Kidney capillary endothelial cell (primary cell): ENCODE data around the gene DDX55.

Experiments
- DNase-seq: peaks from one replicate; pipeline ENCODE4 v3.0.0-alpha.2; 2018; ENCODE audit warnings: low spot score

Gene DDX55

DNA sequence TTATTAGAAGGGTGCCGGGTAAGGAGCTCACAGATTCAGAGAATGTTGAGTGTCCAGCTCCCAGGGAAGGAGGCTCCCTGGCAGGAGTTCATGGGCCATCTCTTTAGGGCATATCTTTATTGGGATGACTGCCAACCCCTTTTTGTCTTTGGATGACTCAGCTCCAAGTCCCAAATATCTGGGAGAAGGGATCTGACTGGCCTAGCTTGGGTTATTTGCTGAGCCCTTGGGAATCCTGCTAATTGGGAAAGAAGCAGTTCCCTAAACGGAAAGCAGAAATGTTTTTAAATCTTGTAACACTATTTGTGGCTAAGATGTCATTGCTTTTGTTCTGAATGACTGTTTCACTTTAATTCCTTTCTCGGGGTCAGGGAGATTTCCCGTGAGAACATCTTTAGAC lies 12.6 kb downstream of the DDX55 start:
- DNase-seq, result no peak

DNA sequence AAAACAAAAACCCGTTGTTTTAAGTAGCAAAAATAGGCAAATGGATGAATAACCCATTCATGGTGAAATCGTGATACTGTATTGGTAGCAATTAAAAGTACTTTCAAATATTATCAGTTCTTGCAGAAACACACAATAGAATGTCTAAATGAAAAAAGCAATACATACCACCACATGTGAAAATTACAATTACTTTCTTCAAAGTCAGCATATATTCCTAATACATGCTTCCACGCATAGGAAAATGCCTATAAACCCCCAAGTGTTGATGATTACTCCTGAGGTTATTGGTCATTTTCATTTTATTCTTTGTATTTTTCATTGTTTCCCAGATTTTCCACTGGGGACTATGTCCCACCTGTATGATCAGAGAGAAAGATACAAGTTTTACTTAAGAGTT lies 15.2 kb downstream of the DDX55 start:
- DNase-seq, result no peak

DNA sequence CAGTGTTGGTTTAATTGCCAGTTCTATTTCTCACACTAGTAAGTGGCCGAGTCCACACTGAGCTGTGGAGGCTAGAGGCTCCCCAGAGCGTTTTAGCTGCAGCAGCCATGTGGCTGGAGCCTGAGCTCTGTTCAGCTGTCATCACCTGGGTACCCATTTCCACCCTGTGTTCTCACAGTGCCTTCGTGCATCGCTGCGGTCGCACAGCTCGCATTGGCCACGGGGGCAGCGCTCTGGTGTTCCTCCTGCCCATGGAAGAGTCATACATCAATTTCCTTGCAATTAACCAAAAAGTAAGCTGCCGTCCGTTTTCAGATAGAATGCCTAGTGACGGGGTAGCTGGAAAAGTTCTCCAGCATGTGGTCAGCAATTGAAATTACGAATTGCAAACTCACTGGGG lies 15.7 kb downstream of the DDX55 start:
- DNase-seq, result no peak

DNA sequence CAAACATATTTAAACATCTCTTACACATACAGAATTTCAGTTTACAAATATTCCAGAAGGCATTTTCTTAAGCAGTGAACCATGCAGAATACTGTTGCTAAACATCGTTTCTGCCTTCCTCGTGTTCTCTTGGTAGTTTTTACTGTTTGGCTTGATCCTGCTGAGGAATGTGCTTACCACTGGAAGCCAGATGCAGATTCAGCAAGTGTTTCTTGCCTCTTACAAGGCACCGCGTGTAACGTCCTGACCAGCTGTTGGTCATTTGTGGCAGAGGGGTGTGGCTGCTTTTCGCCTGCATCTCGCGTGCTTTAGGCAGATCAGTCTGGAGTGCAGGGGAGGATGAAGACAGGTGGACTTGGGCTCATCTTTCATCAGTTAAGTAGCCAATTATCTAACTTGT lies 19.2 kb downstream of the DDX55 start:
- no peak for DNase-seq

DNA sequence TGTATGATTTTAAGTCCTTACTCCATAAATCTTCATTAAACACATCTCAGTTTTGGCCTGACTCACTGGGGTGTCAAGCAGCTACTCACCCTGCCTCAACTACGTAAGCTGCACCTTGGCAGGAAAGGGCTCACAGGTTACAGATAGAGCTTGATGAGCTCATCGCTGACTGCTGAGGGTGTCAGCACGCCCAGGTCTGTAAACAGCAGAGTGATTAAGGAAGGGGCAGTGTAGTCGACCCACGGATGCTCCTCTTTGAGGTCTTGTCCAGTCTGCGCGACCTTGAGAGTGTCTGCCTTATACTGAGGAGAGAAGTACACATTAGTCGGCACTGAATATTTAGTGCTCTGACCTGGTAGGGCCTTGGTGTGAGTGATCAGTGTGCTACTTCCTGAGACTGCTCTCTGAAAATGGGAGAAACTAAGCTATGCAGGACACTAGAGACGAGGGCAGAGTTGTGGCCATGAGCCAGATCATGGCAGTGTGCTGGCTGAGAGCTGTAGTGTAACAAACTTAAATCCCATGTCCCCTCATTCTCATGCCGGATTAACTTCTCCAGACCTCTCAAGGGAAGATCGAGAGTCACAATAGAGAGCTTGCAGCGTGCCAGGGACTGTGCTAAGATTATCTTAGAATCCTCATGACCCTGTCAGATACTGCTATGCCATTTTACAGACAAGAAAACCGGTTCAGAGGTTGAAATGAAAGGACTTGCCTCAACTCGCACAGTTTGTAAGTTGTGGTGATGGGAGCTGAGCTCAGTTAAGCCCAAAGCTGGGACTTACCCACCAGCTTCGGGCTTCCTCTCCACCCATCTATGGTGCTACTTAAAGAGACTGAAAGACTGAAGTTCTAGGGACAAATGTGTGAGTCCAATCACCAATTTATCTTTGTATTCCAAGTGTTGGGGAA lies 20.0 kb downstream of the DDX55 start:
- DNase-seq, result no peak

DNA sequence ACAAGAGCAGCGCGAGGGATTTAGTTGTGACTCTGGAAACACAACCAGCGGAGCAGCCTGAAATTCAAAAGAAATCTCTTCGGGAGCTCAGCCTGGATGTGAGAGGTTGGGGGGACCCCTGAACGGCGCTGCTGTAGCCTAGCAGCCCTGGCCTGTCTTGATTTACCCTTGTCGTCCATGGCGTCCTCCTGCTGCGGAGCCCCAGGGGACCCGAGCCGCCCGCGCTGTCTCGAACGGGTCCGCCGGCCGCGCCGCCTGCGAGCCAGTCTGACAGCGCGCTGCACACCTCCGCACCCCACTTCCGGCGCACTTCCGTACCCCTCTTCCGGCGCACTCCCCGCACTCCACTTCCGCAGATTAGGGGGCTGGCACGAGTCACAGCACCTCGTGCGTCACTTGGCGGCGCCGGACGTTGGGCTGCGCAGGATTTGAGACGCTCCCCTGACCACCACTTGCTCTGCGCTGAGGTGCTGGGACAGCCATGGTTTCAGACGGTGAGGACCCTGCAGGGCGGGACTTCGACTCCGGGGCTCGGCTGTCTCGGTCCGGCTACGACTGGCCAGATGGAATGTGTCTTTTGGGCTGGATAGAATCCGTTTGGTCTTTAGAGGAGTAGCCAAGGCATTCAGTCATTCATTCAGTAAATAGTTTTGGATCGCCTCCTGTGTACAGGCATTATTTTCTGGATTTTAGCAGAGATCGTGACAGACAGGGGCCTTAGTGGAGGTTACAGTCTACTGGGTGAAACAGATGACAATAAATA lies 31.7 kb downstream of the DDX55 start, which contains the start of the genes EIF2B1 and GTF2H3:
EIF2B1 (minus strand) TSS at position 308 of the 763 bp plus-strand sequence; CDS start at position 179, 129 bp downstream.
GTF2H3 (plus strand) TSS at position 451 of the 763 bp plus-strand sequence; CDS start at position 482, 31 bp downstream.
- DNase-seq, result peak; percentile 87

DNA sequence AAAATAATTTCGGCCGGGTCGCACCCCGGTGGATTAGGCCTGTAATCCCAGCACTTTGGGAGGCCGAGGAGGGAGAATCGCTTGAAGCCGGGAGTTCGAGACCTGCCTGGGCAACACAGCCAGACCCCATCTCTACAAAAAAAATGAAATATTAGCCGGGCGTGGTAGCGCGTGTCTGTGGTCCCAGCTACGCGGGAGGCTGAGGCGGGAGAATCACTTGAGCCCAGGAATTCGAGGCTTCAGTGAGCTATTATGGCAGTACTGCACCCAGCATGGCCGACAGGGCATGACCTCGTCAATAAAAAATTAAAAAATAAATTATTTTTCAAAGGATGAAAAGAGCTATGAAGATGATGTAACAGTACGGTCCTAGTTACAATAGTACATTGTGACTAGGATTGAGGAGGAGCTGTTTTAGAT lies 32.3 kb downstream of the DDX55 start:
- DNase-seq, result no peak

DNA sequence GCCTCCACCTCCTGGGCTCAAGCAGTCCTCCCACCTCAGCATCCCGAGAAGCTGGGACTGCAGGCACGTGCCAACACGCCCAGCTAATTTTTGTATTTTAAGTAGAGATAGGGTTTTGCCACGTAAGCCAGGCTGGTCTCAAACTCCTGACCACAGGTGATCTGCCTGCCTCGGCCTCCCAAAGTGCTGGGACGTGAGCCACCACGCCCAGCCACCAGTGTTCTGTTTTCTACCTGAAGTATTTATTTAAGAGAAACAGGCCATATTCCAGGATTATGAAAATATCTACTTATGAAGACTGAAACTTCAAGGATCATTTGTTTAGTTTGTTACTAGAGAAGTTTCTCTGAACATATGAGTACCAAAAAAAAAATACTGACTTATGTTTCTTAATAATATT lies 42.0 kb downstream of the DDX55 start:
- DNase-seq, result no peak

DNA sequence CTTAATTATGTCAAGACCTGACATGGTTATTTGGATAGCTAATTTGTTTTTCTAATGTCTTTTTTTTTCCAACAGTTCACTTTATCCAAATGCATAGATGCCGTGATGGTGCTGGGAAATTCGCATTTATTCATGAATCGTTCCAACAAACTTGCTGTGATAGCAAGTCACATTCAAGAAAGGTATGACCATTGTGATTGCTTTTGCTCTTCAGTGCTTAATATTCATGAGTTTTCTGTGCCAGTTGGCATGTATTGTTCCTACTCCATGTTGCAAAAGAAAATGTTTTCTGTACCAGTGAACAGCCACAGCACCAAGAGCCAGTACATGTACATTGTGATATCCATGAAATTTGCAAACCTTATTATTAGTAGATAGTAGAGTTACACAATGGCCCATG lies 43.5 kb downstream of the DDX55 start:
- DNase-seq, result no peak

DNA sequence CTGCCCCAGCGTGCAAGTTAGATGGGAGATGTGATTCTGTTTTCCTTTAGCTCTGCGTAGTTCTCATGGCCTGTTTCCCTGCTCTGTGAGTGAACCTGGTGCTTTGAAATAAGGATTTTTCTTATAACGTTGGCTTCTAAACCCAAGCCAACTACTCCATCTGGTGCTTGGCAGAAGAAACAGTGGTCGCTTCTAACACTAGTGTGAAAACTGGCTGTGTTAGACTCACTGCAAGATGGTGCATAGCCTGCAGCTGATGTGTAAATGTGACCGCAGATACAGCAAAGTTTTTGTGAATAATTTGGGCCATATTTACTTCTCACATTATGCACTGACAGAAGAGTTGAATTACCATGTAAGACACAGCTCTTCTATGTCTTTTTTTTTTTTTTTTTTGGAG lies 44.0 kb downstream of the DDX55 start:
- DNase-seq, result no peak

DNA sequence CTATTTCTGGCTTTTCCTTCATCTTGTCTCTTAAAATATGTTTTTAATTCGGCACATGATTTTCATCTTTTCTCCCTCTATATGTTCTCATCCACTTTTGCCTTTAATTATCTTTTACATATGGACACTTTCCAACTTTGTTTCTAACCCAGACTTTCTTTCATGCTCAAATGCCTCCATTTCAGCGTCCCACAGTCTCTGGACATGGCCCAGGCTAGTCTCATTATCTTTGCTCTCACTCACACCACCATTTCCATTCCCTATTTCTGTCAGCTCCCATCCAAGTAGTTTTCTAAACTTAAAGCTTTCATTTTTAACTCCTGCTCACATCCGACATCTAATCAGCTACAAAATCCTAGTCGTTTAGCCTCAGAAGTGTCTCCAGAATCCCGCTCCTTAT lies 46.5 kb downstream of the DDX55 start:
- no peak for DNase-seq

DNA sequence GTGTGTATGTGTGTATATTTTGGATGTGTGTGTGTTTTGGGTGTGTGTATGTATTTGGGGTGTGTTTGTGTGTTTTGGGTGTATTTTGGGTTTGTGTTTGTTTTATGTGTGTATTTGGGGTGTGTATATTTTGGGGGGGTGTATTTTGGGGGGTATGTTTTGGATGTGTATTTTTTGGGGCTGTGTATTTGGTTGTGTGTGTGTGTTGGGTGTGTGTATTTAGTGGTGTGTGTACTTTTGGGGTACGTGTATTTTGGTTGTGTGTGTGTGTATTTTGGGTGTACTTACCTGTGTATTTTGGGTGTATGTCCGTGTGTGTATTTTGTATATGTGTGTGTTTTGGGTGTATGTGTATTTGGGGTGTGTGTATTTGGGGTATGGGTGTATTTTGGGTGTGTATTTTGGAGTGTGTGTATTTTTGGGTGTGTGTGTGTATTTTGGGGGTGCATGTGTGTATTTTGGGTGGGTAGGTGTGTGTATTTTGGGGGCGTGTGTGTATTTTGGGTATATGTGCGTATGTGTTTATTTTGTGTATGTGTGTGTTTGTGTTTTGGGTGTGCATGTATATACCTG lies 52.3 kb downstream of the DDX55 start:
- no peak for DNase-seq

DNA sequence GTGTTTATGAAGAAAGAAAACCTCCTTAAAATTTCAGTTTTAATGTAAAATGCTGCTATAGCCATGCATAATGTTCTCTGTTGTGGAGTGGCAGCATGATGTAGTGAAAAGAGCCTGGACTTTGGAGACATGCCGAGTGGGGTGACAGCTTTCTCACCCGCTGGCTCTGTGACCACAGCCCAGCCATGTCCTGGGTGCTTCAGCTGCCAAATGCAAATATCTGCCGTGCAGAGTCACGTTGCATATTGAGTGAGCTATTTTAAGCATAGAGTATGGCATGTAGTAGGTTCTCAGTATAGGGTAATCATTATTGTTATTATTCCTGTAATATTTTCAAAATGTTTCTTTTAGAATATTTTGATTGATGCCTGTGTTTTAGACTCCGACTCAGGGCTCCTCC lies 53.5 kb downstream of the DDX55 start:
- no peak for DNase-seq

DNA sequence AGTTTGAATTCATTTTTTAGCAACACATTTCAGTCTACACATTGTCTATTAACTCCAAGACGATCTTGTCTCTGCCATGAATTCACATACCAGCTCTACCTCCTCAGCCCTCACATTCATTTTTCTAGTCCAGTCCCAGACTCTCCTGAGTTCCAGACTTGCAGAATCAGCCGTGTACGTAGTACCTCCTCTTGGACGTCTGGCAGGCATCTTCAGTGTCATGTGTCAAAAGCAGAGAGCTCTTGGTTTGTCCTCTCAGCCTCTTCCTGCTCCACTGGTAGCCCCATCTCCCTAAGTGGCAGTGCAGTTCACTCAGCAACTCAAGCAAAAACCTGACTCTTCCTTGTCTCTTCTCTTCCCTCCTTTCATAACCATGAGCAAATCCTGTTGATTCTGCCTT lies 54.5 kb downstream of the DDX55 start:
- DNase-seq, result no peak

DNA sequence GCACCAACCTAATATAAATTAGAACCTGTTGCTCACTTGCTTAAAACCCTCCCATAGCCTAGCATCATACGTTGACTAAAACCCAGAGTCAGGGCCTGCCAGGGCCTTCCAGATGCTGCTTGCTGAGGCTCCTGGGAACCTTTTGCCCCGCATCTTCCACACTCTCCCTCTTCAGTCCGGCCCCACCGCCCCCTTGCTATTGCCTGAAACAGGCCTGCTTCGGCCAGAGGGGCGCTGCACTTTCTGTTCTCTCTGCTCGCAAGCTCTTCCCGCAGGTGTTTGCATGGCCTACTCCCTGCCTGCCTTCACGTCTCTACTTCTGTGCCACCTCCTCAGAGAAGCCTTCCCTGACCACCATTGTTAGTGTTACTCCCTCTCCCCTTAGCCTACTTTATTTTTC lies 55.3 kb downstream of the DDX55 start:
- no peak for DNase-seq

DNA sequence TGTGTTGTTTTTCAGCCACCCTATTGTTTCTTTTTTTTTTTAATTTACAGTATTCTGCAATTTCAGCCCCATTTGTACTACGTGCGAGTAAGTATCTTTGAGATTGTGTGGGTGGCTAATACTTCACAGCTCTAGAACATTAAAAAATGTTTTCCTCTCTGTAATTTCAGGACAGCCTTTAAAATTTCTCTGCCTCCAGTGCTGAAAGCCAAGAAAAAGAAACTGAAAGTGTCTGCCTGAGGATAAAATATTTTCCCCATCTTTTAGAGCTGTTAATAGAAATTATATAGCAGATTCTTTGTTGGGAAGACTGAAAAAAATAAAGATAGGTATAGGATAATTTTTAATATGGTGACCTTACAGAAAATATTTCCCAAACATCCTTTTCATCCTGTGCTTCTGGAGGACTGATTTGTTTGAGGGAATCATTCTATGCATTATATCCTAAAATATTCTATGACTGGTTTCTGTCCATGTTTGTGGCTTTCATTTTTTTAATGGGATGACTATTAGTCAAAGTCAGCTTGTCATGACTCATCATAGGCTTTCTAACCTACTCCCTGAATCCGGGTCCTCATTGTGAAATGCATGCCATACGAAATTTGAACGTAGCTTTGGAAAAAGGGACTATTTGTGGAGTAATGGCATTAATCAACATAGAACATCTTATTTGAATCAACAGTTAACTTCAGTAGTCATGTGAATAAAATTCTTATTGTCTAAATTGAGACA lies 58.3 kb downstream of the DDX55 start:
- peak; percentile 20 for DNase-seq

DNA sequence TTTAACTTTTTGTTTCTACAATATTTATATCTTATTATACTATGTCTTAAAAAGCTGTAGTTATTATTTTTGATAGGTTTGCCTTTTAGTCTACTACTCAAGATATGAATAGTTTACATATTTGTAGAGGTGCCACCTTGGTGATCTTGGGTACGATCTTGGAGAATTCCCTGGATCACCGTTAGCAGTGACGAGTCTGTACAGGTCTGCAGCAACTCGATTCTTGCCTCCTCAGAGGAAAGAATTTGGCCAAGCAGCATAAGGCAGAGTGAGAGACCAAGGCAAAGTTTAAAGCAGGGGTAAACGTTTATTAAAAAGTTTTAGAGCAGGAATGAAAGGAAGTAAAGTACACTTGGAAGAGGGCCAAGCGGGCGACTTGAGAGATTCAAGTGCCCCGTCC lies 65.9 kb downstream of the DDX55 start:
- no peak for DNase-seq
